ENCODE measurements around the gene TNNC1. TPM values are rescaled to one million over a fixed set of nuclear protein-coding genes. Genes with fewer than 3 reads are reported as not detected.

The TNNC1 gene
- total and polyA plus RNA-seq, 2 of the 13 experiments (the other 11 are each of a cell fraction or from before 2014, with no cell fraction given), result 11.8 to 36.4 TPM

DNA sequence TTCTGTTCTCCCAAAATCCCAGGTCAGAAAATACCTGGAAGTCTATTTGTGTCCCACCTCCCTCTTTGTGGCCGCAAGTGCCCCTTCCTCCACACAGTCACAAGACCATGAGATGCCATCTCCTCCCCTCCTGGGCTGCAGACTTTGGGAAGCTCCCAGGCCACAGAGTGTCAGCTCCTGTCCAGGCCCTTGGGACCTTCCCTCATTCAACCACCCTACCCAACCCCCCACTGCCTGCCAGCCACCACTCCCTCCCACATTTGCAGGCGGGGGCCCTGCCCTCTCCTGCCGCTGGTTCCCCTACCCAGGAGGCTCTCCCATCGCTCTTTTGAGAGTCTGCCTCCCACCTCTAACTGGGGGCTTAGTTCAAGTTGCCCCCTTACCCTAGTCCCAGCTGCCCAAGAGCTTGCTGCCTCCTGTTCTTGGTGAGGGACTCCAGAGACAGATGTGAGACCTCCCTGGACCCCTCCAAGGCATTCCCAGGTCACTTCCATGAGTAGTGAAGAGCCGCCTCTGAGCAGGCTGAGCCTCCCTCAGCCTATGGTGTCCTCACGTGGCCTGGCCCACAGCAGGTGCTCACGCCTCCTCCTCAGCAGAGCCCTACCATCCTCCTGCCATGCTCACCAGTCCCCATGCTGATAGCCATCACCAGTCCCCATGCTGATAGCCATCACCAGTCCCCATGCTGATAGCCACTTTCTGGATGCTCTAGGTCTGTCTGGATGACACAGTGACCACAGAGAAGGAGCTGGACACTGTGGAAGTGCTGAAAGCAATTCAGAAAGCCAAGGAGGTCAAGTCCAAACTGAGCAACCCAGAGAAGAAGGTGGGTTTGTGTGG lies 25.4 kb upstream of the TNNC1 start:
- POLR2A ChIA-PET, result no interaction called here
- Histone ChIP-seq H3K9me3 (ENCODE audit: low read length) (no peaks in the 10 kb centered on the region), H3K79me2 (ENCODE audit: insufficient read depth, low read length) (no peaks in the 10 kb centered on the region), H3K9ac (ENCODE audit: insufficient read depth, low read depth, low read length) (no peak overlapping the region), H3K4me2 (ENCODE audit: low read depth, low read length) (no peak overlapping the region), H4K20me1 (ENCODE audit: insufficient read depth, low read length) (no peaks in the 10 kb centered on the region), H3K36me3 (replicated peaks in 1 of 2; ENCODE audit: control insufficient read depth in 1 of 2, insufficient read depth in 2 of 2, low read length in 2 of 2) (peaks cover 36 to 74% of the 10 kb centered on the region in 2 experiments), H3K4me1 (ENCODE audit: insufficient read depth, low read length) (peaks cover 11% of the 10 kb centered on the region; the same call in 1 of the 2 replicates), H3K27ac (ENCODE audit: extremely low read length, insufficient read depth, low read length) (no peak overlapping the region), H3K27me3 (ENCODE audit: control insufficient read depth in 1 of 2, insufficient read depth in 2 of 2, low read length in 2 of 2) (no peaks in the 10 kb centered on the region), H2AFZ (ENCODE audit: low read length) (no peak overlapping the region), H3K4me3 (replicated peaks in 1 of 3; ENCODE audit: insufficient read depth in 1 of 3, low read depth in 2 of 3, low read length in 3 of 3) (no peak overlapping the region)
- 96% methylated on average over 4 of the region's 7 CpGs for WGBS (ENCODE audit: low lambda C conversion rate)
- TF ChIP-seq SRF (IDR thresholded peaks at IDR 0.05; ENCODE audit: low read depth, low read length), result no peak
- TF ChIP-seq SYNCRIP (IDR thresholded peaks at IDR 0.05; ENCODE audit: insufficient read depth, low read depth, low read length), result no peak
- no peak for TF ChIP-seq AGO1 (IDR thresholded peaks at IDR 0.05; ENCODE audit: low read depth, low read length, poor library complexity, severe bottlenecking)
- TF ChIP-seq ZNF292 (CRISPR knock-in tag; IDR thresholded peaks at IDR 0.05; ENCODE audit: borderline replicate concordance, low read depth), result no peak
- TF ChIP-seq ZNF672 (CRISPR knock-in tag; IDR thresholded peaks at IDR 0.05), result no peak
- no peak for FAIRE-seq
- no peak for DNase-seq (ENCODE audit: low spot score)
- BruUV-seq (replicated peaks), result no TSS peak
- ATAC-seq, result no peak
- in situ Hi-C loops (cut with HindIII; ENCODE audit: extremely low pct_ligation_motif_present, low pct_unique_long_range_greater_than_20kb), result no loop called here
- intact Hi-C loops (cut with micrococcal nuclease; ENCODE audit: unreplicated experiment), result no loop called here
- CTCF ChIA-PET (ENCODE audit: low intra/inter-chr PET ratio, low total read pairs), result no interaction called here

- Histone ChIP-seq H3K4me3 (replicated peaks in 1 of 3; ENCODE audit: insufficient read depth in 1 of 3, low read depth in 2 of 3, low read length in 3 of 3) (no peak overlapping the region), H3K36me3 (replicated peaks in 1 of 2; ENCODE audit: control insufficient read depth in 1 of 2, insufficient read depth in 2 of 2, low read length in 2 of 2) (peaks cover 47 to 85% of the 10 kb centered on the region in 2 experiments), H3K79me2 (ENCODE audit: insufficient read depth, low read length) (no peaks in the 10 kb centered on the region), H4K20me1 (ENCODE audit: insufficient read depth, low read length) (no peaks in the 10 kb centered on the region), H2AFZ (ENCODE audit: low read length) (no peak overlapping the region), H3K9ac (ENCODE audit: insufficient read depth, low read depth, low read length) (no peak overlapping the region), H3K4me2 (ENCODE audit: low read depth, low read length) (no peak overlapping the region), H3K27ac (ENCODE audit: extremely low read length, insufficient read depth, low read length) (no peak overlapping the region), H3K4me1 (ENCODE audit: insufficient read depth, low read length) (no peaks in the 10 kb centered on the region), H3K9me3 (ENCODE audit: low read length) (no peaks in the 10 kb centered on the region), H3K27me3 (ENCODE audit: control insufficient read depth in 1 of 2, insufficient read depth in 2 of 2, low read length in 2 of 2) (no peaks in the 10 kb centered on the region)
- WGBS (ENCODE audit: low lambda C conversion rate), result 98% methylated on average over 6 of the region's 6 CpGs
- ChIA-PET POLR2A (no interaction called here), CTCF (ENCODE audit: low intra/inter-chr PET ratio, low total read pairs) (no interaction called here)
- FAIRE-seq (no peak), ATAC-seq (no peak), DNase-seq (ENCODE audit: low spot score) (no peak)
- intact Hi-C loops (cut with micrococcal nuclease; ENCODE audit: unreplicated experiment) (no loop called here), in situ Hi-C loops (cut with HindIII; ENCODE audit: extremely low pct_ligation_motif_present, low pct_unique_long_range_greater_than_20kb) (no loop called here)
- TF ChIP-seq E2F5 (CRISPR knock-in tag; conservative IDR thresholded peaks at IDR 0.05) (no peak), ZNF205 (CRISPR knock-in tag; IDR thresholded peaks at IDR 0.05) (no peak), ZNF350 (CRISPR knock-in tag; IDR thresholded peaks at IDR 0.05; ENCODE audit: borderline replicate concordance, low read depth) (no peak)
- no TSS peak for BruUV-seq (replicated peaks)
Measured at GRCh38 chr3:52477796-52478095, 23.9 kb upstream of the TNNC1 start.

Measured in HepG2 (cell line).